ENCODE data around the gene MYH6. TPM values are rescaled to one million over a fixed set of nuclear protein-coding genes. Genes with fewer than 3 reads are reported as not detected.

Gene MYH6
- total and polyA plus RNA-seq, 8 donors, result 0.03 to 1.5 (median 0.05) TPM; not detected in 3

DNA sequence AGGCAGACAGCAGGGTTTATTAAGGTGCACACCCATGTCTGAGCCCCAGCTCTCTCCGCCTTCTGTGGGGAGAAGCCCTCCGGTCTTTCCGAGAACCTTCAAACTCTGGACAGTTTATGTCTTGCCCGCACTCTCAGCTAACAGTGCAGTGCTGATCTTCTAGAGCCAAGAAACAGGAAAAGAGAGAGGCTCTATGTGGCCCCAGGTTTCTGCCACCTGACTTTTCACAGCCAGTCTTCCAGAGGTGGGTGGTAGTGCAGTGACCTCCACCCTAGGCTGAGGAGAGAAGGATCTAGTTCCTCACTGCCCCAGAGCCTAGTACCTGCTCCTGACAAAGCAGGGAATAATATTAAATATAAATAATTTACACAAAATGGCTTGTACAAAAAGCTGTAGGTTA is 51.4 kb downstream of the MYH6 start:
- Histone ChIP-seq H3K9me3 (no peaks in the 10 kb centered on the region), H3K27ac (no peak overlapping the region), H3K36me3 (peaks cover 0 to 6% of the 10 kb centered on the region in 2 donors), H3K4me1 (peaks cover 2 to 12% of the 10 kb centered on the region in 2 donors), H3K27me3 (peaks cover 0 to 35% of the 10 kb centered on the region in 2 donors), H3K4me3 (no peak overlapping the region)
- ATAC-seq (no peak), DNase-seq (no peak)
- TF ChIP-seq, protein P1, sequence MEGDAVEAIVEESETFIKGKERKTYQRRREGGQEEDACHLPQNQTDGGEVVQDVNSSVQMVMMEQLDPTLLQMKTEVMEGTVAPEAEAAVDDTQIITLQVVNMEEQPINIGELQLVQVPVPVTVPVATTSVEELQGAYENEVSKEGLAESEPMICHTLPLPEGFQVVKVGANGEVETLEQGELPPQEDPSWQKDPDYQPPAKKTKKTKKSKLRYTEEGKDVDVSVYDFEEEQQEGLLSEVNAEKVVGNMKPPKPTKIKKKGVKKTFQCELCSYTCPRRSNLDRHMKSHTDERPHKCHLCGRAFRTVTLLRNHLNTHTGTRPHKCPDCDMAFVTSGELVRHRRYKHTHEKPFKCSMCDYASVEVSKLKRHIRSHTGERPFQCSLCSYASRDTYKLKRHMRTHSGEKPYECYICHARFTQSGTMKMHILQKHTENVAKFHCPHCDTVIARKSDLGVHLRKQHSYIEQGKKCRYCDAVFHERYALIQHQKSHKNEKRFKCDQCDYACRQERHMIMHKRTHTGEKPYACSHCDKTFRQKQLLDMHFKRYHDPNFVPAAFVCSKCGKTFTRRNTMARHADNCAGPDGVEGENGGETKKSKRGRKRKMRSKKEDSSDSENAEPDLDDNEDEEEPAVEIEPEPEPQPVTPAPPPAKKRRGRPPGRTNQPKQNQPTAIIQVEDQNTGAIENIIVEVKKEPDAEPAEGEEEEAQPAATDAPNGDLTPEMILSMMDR (IDR thresholded peaks at IDR 0.05), result no peak
- intact Hi-C loops (cut with DNase I), result no loop called here

DNA sequence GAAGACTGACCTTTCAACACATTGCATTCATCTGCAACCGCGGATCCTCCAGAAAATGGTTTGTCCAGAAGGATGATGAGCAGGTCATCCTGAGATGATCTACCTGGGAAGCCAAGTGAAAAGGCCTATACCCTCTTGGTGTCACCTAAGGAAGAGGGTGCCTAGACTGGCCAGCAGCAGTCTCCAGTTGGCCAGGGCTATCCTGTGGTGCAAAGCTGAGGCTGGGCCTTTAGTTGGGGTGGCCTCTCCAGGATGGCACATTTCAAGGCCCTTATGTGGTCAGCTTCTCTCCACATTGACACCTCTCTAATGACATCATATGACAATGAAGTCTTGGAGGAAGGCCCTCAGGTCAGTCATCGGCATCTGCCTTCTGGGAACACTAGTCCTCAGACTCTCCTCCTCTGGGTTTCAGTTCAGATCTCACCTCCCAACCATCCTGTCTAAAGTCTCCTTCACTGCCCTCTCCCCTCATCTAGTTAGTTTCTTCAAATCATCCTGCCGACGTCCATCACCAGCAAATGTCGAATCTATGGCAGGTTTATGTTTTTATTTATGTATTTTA is 52.1 kb downstream of the MYH6 start:
- H3K4me3 ChIP-seq, result no peak overlapping the region
- peaks cover 0 to 42% of the 10 kb centered on the region in 2 donors for H3K27me3 ChIP-seq
- TF ChIP-seq, protein P1 (IDR thresholded peaks at IDR 0.05), result no peak
- DNase-seq (no peak), ATAC-seq (no peak)
- intact Hi-C loops (cut with DNase I), result no loop called here
- H3K36me3 ChIP-seq, result peaks cover 0 to 6% of the 10 kb centered on the region in 2 donors
- peaks cover 3 to 15% of the 10 kb centered on the region in 2 donors for H3K4me1 ChIP-seq
- no peak overlapping the region for H3K27ac ChIP-seq
- H3K9me3 ChIP-seq, result no peaks in the 10 kb centered on the region

DNA sequence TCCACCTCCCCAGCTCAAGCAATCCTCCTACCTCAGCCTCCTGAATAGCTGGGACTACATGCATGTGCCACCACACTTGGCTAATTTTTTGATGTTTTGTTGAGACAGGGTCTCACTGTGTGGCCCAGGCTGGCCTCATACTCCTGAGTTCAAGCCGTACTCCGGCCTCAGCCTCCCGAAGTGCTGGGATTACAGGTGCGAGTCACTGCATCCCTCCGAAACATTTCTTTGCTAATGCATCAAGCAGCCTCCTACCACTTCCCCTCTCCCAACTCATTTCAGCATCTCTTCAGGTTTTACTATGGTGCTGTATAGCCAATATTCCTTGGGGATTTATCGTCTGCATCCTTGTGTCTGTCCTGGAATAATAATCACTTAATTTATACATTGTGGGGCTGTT is 53.1 kb downstream of the MYH6 start:
- Histone ChIP-seq H3K27me3 (peaks cover 0 to 47% of the 10 kb centered on the region in 2 donors), H3K4me3 (no peak overlapping the region), H3K36me3 (peaks cover 0 to 6% of the 10 kb centered on the region in 2 donors), H3K4me1 (peaks cover 3 to 15% of the 10 kb centered on the region in 2 donors), H3K27ac (no peak overlapping the region), H3K9me3 (no peaks in the 10 kb centered on the region)
- intact Hi-C loops (cut with DNase I), result no loop called here
- no peak for ATAC-seq
- no peak for DNase-seq
- TF ChIP-seq, protein P1 (IDR thresholded peaks at IDR 0.05), result no peak

DNA sequence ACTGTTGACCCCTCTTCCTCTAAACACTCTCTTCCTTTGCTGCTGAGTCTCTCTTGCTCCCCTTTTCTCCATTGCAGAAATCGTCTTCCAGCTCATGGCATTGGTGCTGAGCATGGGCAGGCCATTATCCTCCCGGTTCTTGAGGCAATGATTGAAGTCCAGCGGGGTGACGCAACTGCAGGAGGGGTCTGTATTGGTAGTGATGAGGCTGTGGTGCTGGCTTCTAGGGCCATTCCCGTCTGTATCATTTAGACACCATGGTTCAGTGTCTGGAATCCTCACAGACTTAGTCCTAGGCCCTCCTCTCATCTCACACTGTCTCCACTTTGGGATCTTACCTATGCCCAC is 54.7 kb downstream of the MYH6 start:
- Histone ChIP-seq H3K4me1 (peaks cover 3 to 15% of the 10 kb centered on the region in 2 donors), H3K27ac (no peak overlapping the region), H3K4me3 (no peak overlapping the region), H3K27me3 (peaks cover 0 to 47% of the 10 kb centered on the region in 2 donors), H3K9me3 (no peaks in the 10 kb centered on the region), H3K36me3 (peaks cover 0 to 6% of the 10 kb centered on the region in 2 donors)
- DNase-seq, result peak in 1 of 4 donors; percentile 10
- intact Hi-C loops (cut with DNase I), result no loop called here
- TF ChIP-seq, protein P1 (IDR thresholded peaks at IDR 0.05), result no peak
- no peak for ATAC-seq

DNA sequence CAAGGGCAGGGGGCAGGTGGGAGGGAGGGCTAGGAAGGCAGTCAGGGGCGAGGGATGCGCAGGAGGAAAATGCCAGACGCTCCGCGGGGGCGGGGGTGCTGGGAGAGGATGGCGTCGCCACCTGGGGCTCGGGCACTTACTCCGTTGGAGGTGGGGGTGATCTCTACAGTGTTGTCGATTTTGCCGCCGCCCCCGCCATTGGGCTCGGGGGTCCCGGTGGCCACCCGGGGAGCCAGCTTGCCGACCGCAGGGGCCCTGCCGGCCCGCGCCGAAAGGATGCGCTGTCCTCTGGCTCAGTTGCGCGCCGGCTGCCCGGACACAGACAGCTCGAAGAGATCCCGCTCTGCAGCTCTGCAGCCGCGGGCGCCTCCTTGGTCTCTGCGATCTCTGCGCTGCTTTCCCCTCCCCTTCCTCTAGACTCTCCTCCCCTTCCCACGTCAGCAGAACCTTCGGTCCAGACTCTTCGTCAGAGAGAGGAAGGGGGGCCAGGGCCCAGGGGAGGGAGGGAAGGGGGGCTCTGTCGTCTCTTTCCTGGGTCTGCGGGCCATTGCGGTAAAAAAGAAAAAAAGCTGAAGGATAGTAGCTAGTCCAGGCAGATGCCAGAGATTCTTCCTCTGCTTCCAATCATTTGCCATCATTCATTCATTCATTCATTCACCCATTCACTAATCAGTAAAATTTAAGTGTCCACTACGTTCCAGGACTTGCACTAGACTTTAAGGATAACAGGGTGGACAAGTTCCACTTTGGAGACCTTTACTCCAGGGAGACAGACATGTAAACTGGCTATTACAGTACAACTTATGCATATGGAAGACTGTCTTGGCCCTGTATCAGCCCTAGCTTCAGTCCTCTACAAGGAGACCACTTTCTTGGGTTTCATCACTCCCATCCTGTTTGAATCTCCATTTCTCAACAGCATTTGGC is 55.3 kb downstream of the MYH6 start, which contains the start of gene SLC22A17:
SLC22A17 (minus strand) TSS at position 382 of the 927 bp plus-strand sequence.
- TF ChIP-seq, protein P1 (IDR thresholded peaks at IDR 0.05), result no peak
- intact Hi-C loops (cut with DNase I), result no loop called here
- Histone ChIP-seq H3K4me3 (peak within 1 kb of the TSS; percentile 46 to 75), H3K9me3 (no peaks in the 10 kb centered on the region), H3K4me1 (peaks cover 3 to 15% of the 10 kb centered on the region in 2 donors), H3K36me3 (peaks cover 0 to 6% of the 10 kb centered on the region in 2 donors), H3K27ac (peak within 1 kb of the TSS in 1 of 2 donors; percentile 33), H3K27me3 (peaks cover 0 to 47% of the 10 kb centered on the region in 2 donors)
- DNase-seq (peak in 3 of 4 donors; percentile 76 to 95 (median 88)), ATAC-seq (peak; percentile 95)
